ENCODE results near the gene MYO3B. TPM values are rescaled to one million over a fixed set of nuclear protein-coding genes. Genes with fewer than 3 reads are reported as not detected.

Gene MYO3B
- total and polyA plus RNA-seq, 11 donors, result 0.09 to 0.19 (median 0.10) TPM; not detected in 8

DNA sequence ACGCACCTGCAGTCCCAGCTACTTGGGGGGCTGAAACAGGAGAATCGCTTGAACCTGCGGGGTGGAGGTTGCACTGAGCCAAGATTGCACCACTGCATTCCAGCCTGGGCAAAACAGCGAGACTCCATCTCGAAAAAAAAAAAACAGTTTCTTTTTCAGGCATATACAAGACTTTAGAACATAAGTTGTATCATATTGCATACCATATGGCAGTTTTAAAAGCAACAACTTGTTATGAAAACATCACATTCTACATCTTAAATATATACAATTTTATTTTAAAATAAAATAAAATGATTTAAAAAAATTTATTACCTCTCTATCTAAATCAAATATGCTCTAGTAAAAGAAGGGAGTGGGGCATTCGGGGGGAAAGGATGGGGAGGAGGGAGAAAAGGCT, 497.8 kb downstream of the MYO3B start:
- no peaks in the 10 kb centered on the region for H3K36me3 ChIP-seq
- no peaks in the 10 kb centered on the region for H3K9me3 ChIP-seq
- H3K27me3 ChIP-seq, result peaks cover 0 to 8% (median 0%) of the 10 kb centered on the region in 9 donors
- H3K4me3 ChIP-seq, result no peak overlapping the region
- no peak overlapping the region for H3K27ac ChIP-seq
- intact Hi-C loops (cut with DNase I), result no loop called here
- 85 to 92% (median 90%) methylated on average over 6 of the region's 6 CpGs for WGBS, 4 donors
- no peaks in the 10 kb centered on the region for H3K4me1 ChIP-seq
- TF ChIP-seq POLR2A (IDR thresholded peaks at IDR 0.05), result no peak
- TF ChIP-seq, protein P1, sequence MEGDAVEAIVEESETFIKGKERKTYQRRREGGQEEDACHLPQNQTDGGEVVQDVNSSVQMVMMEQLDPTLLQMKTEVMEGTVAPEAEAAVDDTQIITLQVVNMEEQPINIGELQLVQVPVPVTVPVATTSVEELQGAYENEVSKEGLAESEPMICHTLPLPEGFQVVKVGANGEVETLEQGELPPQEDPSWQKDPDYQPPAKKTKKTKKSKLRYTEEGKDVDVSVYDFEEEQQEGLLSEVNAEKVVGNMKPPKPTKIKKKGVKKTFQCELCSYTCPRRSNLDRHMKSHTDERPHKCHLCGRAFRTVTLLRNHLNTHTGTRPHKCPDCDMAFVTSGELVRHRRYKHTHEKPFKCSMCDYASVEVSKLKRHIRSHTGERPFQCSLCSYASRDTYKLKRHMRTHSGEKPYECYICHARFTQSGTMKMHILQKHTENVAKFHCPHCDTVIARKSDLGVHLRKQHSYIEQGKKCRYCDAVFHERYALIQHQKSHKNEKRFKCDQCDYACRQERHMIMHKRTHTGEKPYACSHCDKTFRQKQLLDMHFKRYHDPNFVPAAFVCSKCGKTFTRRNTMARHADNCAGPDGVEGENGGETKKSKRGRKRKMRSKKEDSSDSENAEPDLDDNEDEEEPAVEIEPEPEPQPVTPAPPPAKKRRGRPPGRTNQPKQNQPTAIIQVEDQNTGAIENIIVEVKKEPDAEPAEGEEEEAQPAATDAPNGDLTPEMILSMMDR (IDR thresholded peaks at IDR 0.05), result no peak
- DNase-seq, result no peak
- no peak for ATAC-seq

DNA sequence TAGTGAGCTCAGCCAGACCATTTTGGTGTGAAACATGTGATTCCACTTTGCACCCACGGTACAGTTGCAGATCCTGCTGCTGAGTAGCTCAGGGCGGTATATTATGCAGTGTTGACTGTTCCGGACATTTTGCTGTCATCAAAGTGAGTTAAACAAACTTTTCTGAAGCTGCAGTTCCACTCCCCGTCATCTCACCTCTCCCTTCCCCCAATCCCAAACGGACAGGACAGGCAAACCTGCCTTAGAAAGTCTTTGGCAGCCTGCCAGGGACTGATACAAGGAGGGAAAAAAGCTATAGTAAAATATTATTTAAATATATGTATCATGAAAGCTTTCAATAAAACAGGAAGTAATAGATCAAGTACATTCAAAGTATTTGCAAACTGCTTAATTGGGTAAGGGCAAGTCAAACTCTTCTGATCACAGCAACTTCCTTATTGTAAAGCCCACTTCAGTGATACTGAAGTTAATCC, 501.7 kb downstream of the MYO3B start:
- TF ChIP-seq POLR2A (IDR thresholded peaks at IDR 0.05), result no peak
- TF ChIP-seq, protein P1 (IDR thresholded peaks at IDR 0.05), result no peak
- Histone ChIP-seq H3K27ac (no peak overlapping the region), H3K9me3 (no peaks in the 10 kb centered on the region), H3K27me3 (peaks cover 0 to 16% (median 0%) of the 10 kb centered on the region in 9 donors), H3K36me3 (no peaks in the 10 kb centered on the region), H3K4me1 (no peaks in the 10 kb centered on the region), H3K4me3 (no peak overlapping the region)
- DNase-seq (no peak), ATAC-seq (no peak)
- intact Hi-C loops (cut with DNase I), result no loop called here
- 30 to 39% (median 37%) methylated on average over 5 of the region's 5 CpGs for WGBS, 4 donors

DNA sequence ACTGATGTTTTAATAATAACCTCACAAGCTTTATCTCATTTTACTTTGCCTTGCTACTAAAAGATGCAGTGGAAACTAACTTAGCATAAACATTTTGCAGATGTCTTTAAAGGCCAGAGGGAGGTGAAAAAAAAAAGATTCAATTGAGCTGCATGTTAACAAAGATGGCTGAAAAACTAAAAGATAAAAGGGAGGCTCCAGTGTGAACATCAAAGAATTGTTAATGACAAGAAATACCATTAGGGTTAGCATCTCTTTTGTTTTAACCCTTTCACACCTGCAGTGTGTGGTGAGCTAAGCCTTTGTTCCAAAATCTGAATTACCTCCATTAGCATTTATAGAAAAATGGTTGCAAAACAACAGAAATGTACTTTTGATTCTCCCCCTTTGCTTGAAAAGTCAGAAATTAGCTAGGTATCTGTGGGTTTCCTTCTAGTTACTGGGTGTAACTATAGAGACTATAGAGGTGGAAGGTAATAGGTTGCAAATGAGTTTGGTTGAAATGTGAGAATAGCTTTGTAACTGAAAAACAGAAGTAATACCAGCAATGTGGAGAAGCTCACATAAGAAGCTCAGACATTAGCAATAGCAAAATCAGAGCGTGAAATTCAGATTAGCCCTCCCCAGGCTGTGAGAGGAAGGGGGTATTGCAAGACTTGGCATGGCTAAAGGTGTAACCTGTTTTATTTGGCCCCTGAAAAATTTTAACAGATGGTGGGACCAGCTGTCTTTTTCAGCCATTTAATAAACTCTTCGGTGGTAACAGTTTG, 502.4 kb downstream of the MYO3B start:
- 50 to 56% (median 52%) methylated on average over 2 of the region's 2 CpGs for WGBS, 4 donors
- no peak overlapping the region for H3K4me3 ChIP-seq
- no peaks in the 10 kb centered on the region for H3K36me3 ChIP-seq
- TF ChIP-seq, protein P1 (IDR thresholded peaks at IDR 0.05), result no peak
- no peak for TF ChIP-seq POLR2A (IDR thresholded peaks at IDR 0.05)
- H3K9me3 ChIP-seq, result no peaks in the 10 kb centered on the region
- no peak for DNase-seq
- intact Hi-C loops (cut with DNase I), result no loop called here
- H3K4me1 ChIP-seq, result no peaks in the 10 kb centered on the region
- peaks cover 0 to 16% (median under 1%) of the 10 kb centered on the region in 9 donors for H3K27me3 ChIP-seq
- no peak overlapping the region for H3K27ac ChIP-seq
- ATAC-seq, result no peak

DNA sequence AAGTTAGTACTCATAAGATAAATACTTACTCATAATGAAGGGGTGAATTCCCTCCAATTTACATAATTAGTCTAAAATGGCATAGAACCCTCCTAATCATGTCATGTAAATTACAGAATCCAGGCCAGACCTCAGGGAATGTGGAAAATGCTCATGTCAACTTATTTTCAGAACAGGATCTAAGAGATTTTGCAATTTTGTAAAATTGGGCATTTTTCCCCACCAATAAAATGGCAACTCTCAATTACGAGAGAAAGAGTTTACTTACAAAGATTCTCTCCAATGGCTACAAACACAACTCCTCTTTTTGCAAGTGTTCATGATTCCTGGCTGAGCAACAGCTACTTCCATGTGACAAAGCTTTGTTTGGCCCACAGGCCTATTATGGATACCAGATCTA, 503.4 kb downstream of the MYO3B start:
- TF ChIP-seq, protein P1 (IDR thresholded peaks at IDR 0.05), result no peak
- TF ChIP-seq POLR2A (IDR thresholded peaks at IDR 0.05), result no peak
- intact Hi-C loops (cut with DNase I), result no loop called here
- WGBS, 4 donors, result 77 to 86% (median 80%) methylated on average over 1 of the region's 1 CpG
- no peak overlapping the region for H3K27ac ChIP-seq
- no peak for DNase-seq
- no peaks in the 10 kb centered on the region for H3K36me3 ChIP-seq
- no peak for ATAC-seq
- H3K4me1 ChIP-seq, result no peaks in the 10 kb centered on the region
- no peak overlapping the region for H3K4me3 ChIP-seq
- H3K27me3 ChIP-seq, result peaks cover 0 to 16% (median 3%) of the 10 kb centered on the region in 9 donors
- H3K9me3 ChIP-seq, result no peaks in the 10 kb centered on the region
